ENCODE data around the gene PSD. TPM values are rescaled to one million over a fixed set of nuclear protein-coding genes. Genes with fewer than 3 reads are reported as not detected.
A peak's percentile ranks its signal among the peaks of the same experiment; 100 is the strongest.

PSD gene
- total RNA-seq, 1 donor from 2014 or later, result not detected

- DNase-seq (ENCODE audit: low spot score), result peak; percentile 99
Observed at GRCh38 chr10:102420714-102421506, 2.3 kb upstream of the PSD start, which contains the start of gene FBXL15. FBXL15 (plus strand) TSS chr10:102420836; CDS start chr10:102421130, 294 bp downstream.

DNA sequence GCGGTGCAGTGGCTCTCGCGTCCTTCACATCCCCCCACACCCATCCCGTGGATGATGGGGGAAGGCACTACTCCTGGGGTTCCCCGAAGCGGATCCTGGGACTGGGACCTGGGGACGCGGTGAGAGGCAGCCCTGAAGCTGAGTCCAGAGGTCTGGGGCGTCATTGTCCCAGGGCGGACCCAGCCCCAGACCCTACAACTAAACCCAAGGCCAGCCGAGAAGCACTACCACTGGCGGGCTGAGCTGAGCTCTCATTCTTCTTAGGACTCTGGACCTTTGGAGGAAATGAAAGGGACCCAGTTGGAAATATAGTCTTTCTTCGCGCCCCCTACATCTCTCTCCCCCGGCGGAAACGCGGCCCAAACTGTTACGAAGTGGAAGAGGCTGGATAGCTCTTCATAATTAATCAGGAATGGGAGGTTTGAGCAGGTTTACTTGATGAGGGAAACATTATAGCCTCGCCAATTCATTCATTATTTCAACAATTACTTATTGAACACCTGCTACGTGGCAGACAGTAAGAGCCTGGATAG lies 1.7 kb upstream of the PSD start:
- DNase-seq (ENCODE audit: low spot score), result no peak

DNA sequence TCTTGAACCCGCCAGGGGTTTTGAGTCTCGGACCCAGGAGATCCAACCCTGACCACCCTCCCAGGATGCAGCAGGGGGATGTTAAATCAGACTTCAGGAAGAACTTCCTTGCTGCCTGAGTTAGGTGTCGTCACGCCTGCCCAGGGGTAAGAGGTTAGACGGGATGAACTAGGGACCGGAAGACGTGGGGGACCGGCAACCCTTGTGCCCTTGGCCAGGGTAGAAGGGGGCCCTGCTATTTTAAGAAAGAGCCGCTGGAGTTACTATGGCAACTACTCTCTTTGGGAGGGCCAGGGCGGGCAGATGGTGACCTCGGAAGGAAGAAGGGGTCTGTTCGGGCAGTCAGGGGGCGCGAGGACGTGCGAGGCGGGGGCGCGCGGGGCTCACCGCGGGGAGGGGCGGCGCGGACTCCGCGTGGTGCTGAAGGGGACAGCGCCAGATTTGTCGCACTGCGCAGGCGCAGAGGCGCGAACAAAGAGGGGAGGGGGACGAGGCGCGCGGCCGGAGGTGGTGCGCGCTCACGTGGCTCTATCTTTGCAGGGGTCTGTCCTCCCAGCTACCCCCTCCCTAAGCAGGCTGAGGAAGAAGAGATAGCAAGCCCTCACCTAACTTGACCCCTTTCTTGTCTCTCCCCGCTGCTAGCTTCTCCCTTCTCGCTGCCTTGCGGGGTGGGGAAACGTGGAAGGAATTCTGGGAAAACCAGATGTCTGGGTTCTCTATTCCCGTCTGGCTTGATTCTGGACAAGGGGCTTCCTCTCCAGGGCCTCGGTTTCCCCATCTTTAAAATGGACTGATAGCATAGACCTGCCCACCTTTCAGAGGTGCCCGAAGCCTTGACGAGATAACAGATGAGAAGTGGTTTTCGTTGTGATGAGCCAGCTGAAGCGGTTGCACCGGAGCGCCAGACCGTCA lies 940 bp upstream of the PSD start:
- no peak for DNase-seq (ENCODE audit: low spot score)

- DNase-seq (ENCODE audit: low spot score), result no peak
Observed at GRCh38 chr10:102416695-102417094, 1.9 kb downstream of the PSD start.

DNA sequence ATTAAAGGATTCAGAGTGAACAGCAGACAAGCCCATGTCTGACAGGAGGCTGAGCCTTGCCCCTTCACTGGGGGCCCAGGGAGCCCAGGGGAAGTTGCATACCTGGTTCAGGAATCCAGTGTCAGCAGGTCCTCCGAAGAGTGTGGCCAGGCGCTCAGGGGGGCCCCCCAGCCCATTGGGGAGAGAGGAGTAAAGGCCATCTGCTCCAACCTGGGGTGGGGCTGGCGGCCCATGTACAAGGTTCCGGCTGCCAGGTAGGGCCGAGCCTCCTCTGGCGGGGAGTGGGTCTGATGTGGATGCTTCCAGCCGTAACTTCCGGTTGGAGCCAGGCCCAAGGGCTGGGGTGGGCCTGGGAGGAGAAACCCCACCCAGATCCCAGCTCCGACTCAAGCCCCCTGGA lies 2.3 kb downstream of the PSD start:
- DNase-seq (ENCODE audit: low spot score), result no peak

- no peak for DNase-seq (ENCODE audit: low spot score)
Observed at GRCh38 chr10:102414749-102415148, 3.8 kb downstream of the PSD start.

- DNase-seq (ENCODE audit: low spot score), result no peak
Observed at GRCh38 chr10:102413806-102414561, 4.6 kb downstream of the PSD start.

DNA sequence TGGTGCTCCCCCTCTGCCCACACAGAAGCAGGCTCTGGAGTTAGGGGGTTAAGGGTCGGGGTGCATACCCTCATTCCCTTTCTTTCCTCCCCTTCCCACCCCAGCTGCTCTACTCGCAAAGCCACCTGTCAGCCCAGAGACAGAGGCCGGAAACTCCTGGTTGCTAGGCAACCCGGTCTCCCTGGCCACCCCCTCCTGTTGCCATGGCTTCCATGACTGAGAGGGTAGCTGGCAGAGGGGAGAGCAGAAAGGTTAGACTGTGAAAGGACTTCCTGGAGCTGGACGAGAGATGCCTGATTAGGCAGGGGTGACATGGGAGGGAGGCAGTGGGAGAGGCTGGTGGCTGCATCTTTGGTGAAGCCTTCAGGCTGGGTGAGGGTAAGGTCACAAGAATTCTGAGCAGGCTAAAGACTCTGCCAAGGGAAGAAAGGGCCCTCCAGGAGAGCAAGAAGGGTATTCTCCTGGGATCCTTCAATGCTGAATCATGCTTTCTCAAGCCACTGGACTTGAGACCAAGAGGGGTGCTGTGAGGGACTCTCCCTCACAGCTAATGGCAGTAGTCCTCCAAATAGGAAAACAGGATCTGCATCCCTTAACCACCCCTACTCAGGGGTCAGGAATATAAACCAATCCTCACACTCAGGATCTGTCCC lies 5.4 kb downstream of the PSD start:
- no peak for DNase-seq (ENCODE audit: low spot score)

- no peak for DNase-seq (ENCODE audit: low spot score)
Observed at GRCh38 chr10:102412293-102412692, 6.3 kb downstream of the PSD start.

GRCh38 chr10:102411341-102412255 lies 7.0 kb downstream of the PSD start:
- no peak for DNase-seq (ENCODE audit: low spot score)

DNA sequence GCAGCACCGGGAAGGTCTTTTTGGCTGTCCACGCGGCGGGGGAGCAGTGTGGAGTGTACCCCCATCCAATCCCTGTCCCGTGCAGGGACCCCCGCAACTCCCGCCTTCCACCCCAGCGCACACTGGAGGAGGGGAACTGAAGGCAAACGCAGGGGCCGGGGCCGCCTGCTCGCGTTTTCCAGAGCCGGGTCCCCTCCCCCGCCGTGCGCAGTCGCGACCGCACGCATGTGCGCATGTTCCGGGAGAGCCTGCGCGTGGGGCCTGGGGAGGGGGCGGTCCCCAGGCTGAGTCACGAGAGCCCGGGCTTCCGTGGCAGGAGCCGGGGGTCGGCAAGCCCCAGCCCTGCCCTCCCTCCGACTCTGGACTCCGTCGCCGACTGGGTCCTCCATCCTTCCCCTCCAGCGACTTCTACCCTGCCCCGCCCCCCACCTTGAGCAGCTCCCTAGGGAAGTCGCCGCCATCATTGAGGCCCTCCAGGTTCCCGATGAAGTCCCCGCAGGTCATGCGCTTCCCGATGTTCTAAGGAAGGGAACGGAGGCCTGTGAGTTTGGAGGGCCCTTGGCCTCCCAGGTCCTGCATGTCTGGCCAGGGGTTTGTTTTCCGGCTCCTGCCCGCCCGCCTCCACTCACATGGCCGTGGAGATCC lies 8.0 kb downstream of the PSD start:
- no peak for DNase-seq (ENCODE audit: low spot score)

GRCh38 chr10:102409604-102410428 lies 8.8 kb downstream of the PSD start:
- DNase-seq (ENCODE audit: low spot score), result no peak

DNA sequence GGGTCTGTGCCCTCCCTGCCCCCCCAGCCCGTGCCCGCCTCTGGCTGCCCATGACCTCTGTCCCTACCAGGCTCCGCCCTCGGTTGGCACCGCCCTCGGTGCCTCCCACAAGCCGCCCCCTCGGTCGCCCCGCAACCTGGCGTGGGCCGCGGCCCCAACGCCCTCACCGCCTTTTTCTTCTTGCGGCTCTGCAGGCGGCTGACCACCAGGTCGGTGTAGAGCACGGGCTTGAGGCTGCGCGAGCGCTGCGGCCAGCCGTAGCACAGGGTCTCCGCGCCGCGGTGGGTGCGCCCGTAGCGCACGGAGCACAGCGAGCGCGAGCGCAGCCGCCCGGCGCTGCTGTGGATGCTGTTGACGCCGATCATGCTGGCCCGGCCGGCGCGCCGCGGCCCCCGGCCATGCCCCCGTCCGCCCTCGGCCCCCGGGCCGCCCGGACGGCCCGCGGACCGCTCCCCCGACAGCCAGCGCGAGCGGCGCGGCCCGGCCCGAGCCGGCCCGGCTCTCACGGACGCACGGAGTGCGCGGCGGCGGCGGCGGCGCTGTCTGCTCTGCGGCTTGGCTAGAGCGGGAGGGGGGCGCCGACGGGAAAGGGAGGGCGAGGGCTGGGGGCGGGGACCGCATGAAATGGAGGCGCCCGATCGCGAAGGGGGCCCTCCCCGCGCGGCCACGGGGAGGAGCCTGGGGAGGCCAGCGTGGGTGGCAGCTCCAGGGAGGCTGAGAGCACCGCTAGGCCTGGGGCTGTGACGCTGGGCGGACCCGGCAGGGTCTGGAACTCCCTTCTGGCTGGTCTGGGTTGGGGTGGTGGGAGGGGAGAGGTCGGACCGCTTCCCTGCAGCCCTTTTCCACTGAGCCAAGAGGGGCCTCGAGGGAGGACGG lies 9.6 kb downstream of the PSD start:
- no peak for DNase-seq (ENCODE audit: low spot score)

GRCh38 chr10:102408131-102408727 lies 10.4 kb downstream of the PSD start:
- no peak for DNase-seq (ENCODE audit: low spot score)

- DNase-seq (ENCODE audit: low spot score), result no peak
Observed at GRCh38 chr10:102407425-102408130, 11.0 kb downstream of the PSD start.

DNA sequence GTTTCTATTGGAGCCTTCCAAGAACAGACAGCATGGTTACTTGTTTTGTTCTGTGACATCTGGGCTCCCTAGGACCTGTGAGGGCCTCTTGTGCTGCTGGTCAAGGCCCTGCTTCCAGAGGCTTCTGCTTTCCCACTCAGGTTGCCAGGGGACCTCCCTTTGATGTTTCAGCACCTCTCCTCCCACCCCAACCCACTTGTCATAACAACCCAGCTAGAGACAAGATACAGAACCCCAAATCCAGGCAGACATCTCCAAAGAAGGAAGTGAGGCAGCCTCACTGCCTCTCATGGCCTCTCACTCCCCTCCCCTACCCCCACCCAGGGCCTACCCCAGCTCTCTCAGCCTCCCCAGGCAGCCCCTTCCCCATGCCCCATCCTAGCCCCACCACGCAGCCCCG lies 11.8 kb downstream of the PSD start:
- no peak for DNase-seq (ENCODE audit: low spot score)
